GDM1 (cell line): ENCODE measurements around the gene GIT2.
A peak's percentile ranks its signal among the peaks of the same experiment; 100 is the strongest.
"Not testable (repeated sequence)": the region's sequence is repeated elsewhere in the genome, so short reads cannot be mapped to it uniquely, and the experiment has no call there.

Source experiments
- DNase-seq: peaks from one replicate; lab custom pipeline; 2025; lab: John Stamatoyannopoulos, UW

GIT2 gene

GRCh38 chr12:109946505-109946904 is 49.7 kb downstream of the GIT2 start:
- DNase-seq, result peak; percentile 15

GRCh38 chr12:109944561-109945359 is 51.4 kb downstream of the GIT2 start:
- no peak for DNase-seq

GRCh38 chr12:109943811-109944210 is 52.4 kb downstream of the GIT2 start:
- DNase-seq, result no peak

- no peak for DNase-seq
Observed at GRCh38 chr12:109940339-109940923, 55.7 kb downstream of the GIT2 start.

- DNase-seq, result no peak
Observed at GRCh38 chr12:109939504-109939903, 56.7 kb downstream of the GIT2 start.

GRCh38 chr12:109938947-109939346 is 57.2 kb downstream of the GIT2 start:
- no peak for DNase-seq

GRCh38 chr12:109937371-109937770 is 58.8 kb downstream of the GIT2 start:
- DNase-seq, result no peak

- no peak for DNase-seq
Observed at GRCh38 chr12:109934026-109934425, 62.1 kb downstream of the GIT2 start.

GRCh38 chr12:109932878-109933503 is 63.2 kb downstream of the GIT2 start:
- DNase-seq, result no peak

GRCh38 chr12:109931143-109931542 is 65.0 kb downstream of the GIT2 start:
- DNase-seq, result no peak

GRCh38 chr12:109930028-109930800 is 66.0 kb downstream of the GIT2 start:
- no peak for DNase-seq

GRCh38 chr12:109929326-109929725 is 66.8 kb downstream of the GIT2 start:
- not testable (repeated sequence) for DNase-seq

GRCh38 chr12:109928058-109928656 is 68.0 kb downstream of the GIT2 start:
- DNase-seq, result no peak

GRCh38 chr12:109927622-109928021 is 68.5 kb downstream of the GIT2 start:
- DNase-seq, result no peak

GRCh38 chr12:109926488-109927210 is 69.5 kb downstream of the GIT2 start:
- no peak for DNase-seq

- no peak for DNase-seq
Observed at GRCh38 chr12:109926016-109926415, 70.2 kb downstream of the GIT2 start.

- no peak for DNase-seq
Observed at GRCh38 chr12:109925185-109925840, 70.9 kb downstream of the GIT2 start.

- no peak for DNase-seq
Observed at GRCh38 chr12:109923481-109924245, 72.5 kb downstream of the GIT2 start.

GRCh38 chr12:109923038-109923437 is 73.1 kb downstream of the GIT2 start:
- DNase-seq, result no peak

- no peak for DNase-seq
Observed at GRCh38 chr12:109921982-109922381, 74.2 kb downstream of the GIT2 start.
